HepG2 (cell line): ENCODE data around the gene RESP18. TPM values are rescaled to one million over a fixed set of nuclear protein-coding genes. Genes with fewer than 3 reads are reported as not detected.
A peak's percentile ranks its signal among the peaks of the same experiment; 100 is the strongest.

ENCODE experiments used
- NAIF1 ChIP-seq: sonication (generic); formaldehyde crosslinking; IDR thresholded peaks from 2 replicates; pipeline ENCODE4 v1.5.0; 2020; ENCODE audit warnings: mild to moderate bottlenecking, missing genetic modification reagents, borderline replicate concordance
- NFATC3 ChIP-seq: sonication (generic); formaldehyde crosslinking; IDR thresholded peaks from 2 replicates; pipeline ENCODE4 v1.5.1; 2020; ENCODE audit warnings: mild to moderate bottlenecking, missing genetic modification reagents
- PRDM10 ChIP-seq: sonication (generic); formaldehyde crosslinking; IDR thresholded peaks from 2 replicates; pipeline ENCODE4 v1.4.0; 2020; ENCODE audit warnings: low read depth, missing genetic modification reagents
- PRMT3 ChIP-seq: sonication (generic); formaldehyde crosslinking; IDR thresholded peaks from 2 replicates; pipeline ENCODE4 v1.8.1; 2022; ENCODE audit warnings: low read depth, mild to moderate bottlenecking, moderate library complexity, missing genetic modification reagents, borderline replicate concordance
- RNF219 ChIP-seq: sonication (generic); formaldehyde crosslinking; IDR thresholded peaks from 2 replicates; pipeline ENCODE4 v1.5.0; 2020; ENCODE audit warnings: mild to moderate bottlenecking, missing genetic modification reagents
- ZNF510 ChIP-seq: sonication (generic); formaldehyde crosslinking; IDR thresholded peaks from 2 replicates; pipeline ENCODE4 v1.4.0; 2020; ENCODE audit warnings: low read depth, mild to moderate bottlenecking, missing genetic modification reagents
- ZNF569 ChIP-seq: sonication (generic); formaldehyde crosslinking; IDR thresholded peaks from 2 replicates; pipeline ENCODE4 v1.5.0; 2020; ENCODE audit warnings: mild to moderate bottlenecking, missing genetic modification reagents, moderate library complexity, borderline replicate concordance
- ZNF816 ChIP-seq: sonication (generic); formaldehyde crosslinking; IDR thresholded peaks from 2 replicates; pipeline ENCODE4 v1.8.0; 2022; ENCODE audit warnings: missing genetic modification reagents, mild to moderate bottlenecking, borderline replicate concordance
- polyA plus RNA-seq, 8 experiments: library from polyadenylated mRNA; depleted of rRNA in 3 of 8; stranded (reverse) in 7 of 8; unstranded in 1 of 8; fragments of >200 nt; fragmentation: Illumina TruSeq in 4 of 8; extraction: Trizol in 4 of 8; gene quantifications; 2 replicates each; pipeline versions ENCODE4 v1.2.1 to v1.2.3, GENCODE V29; 2011 to 2016; ENCODE audit warnings: low read depth in 4 of 8, missing spikeins in 1 of 8, mixed read lengths in 1 of 8; ENCODE audit not compliant: insufficient read depth in 1 of 8
- total RNA-seq, 5 experiments: library from RNA; depleted of rRNA; stranded (reverse); fragments of >200 nt; fragmentation: Illumina TruSeq; extraction: Trizol; gene quantifications; 2 replicates each; pipeline ENCODE4 v1.2.3, GENCODE V29; 2016; ENCODE audit warnings: low read depth in 1 of 5

Gene RESP18
- total and polyA plus RNA-seq, 2 of the 13 experiments (the other 11 are each of a cell fraction or from before 2014, with no cell fraction given) = not detected

- TF ChIP-seq PRDM10 (CRISPR knock-in tag) (0 out of 2 replicates have a peak, but pooled peaks have one; percentile 3), ZNF816 (CRISPR knock-in tag) (0 out of 2 replicates have a peak, but pooled peaks have one; percentile 17), ZNF569 (CRISPR knock-in tag) (no peak), ZNF510 (CRISPR knock-in tag) (peak; percentile 29; the same call in 1 of the 2 replicates), NAIF1 (CRISPR knock-in tag) (0 out of 2 replicates have a peak, but pooled peaks have one; percentile 15), RNF219 (CRISPR knock-in tag) (peak; percentile 80; the same call in 1 of the 2 replicates), NFATC3 (CRISPR knock-in tag) (no peak), PRMT3 (0 out of 2 replicates have a peak, but pooled peaks have one; percentile 14)
Observed at GRCh38 chr2:219278655-219279150, 53.8 kb downstream of the RESP18 start (continued).
